ENCODE measurements around the gene NLRP11.
"Not testable (repeated sequence)": the region's sequence is repeated elsewhere in the genome, so short reads cannot be mapped to it uniquely, and the experiment has no call there.

NLRP11 gene

GRCh38 chr19:55781112-55781511 lies 50.7 kb downstream of the NLRP11 start:
- in situ Hi-C loops (cut with MboI; ENCODE audit: low sequenced_read_pairs) = no loop called here

GRCh38 chr19:55778331-55778730 lies 53.5 kb downstream of the NLRP11 start:
- in situ Hi-C loops (cut with MboI; ENCODE audit: low sequenced_read_pairs) = no loop called here

GRCh38 chr19:55777528-55777927 lies 54.3 kb downstream of the NLRP11 start:
- in situ Hi-C loops (cut with MboI; ENCODE audit: low sequenced_read_pairs) = no loop called here

GRCh38 chr19:55769632-55770031 lies 62.2 kb downstream of the NLRP11 start:
- in situ Hi-C loops (cut with MboI; ENCODE audit: low sequenced_read_pairs) = not testable (repeated sequence)

GRCh38 chr19:55768818-55769217 lies 63.0 kb downstream of the NLRP11 start, which contains the start of gene RFPL4AL1:
RFPL4AL1 (plus strand) TSS chr19:55769118; CDS start chr19:55771805, 2,687 bp downstream.
- in situ Hi-C loops (cut with MboI; ENCODE audit: low sequenced_read_pairs) = not testable (repeated sequence)

- in situ Hi-C loops (cut with MboI; ENCODE audit: low sequenced_read_pairs) = no loop called here
These were observed 65.3 kb downstream of the NLRP11 start for GRCh38 chr19:55766466-55766865.

GRCh38 chr19:55758797-55759196 lies 73.0 kb downstream of the NLRP11 start, which contains the start of gene RFPL4A:
RFPL4A (plus strand) TSS chr19:55759097; CDS start chr19:55761801, 2,704 bp downstream.
- in situ Hi-C loops (cut with MboI; ENCODE audit: low sequenced_read_pairs) = not testable (repeated sequence)

- in situ Hi-C loops (cut with MboI; ENCODE audit: low sequenced_read_pairs) = not testable (repeated sequence)
These were observed 75.0 kb downstream of the NLRP11 start for GRCh38 chr19:55756808-55757207.

- in situ Hi-C loops (cut with MboI; ENCODE audit: low sequenced_read_pairs) = no loop called here
These were observed 78.4 kb downstream of the NLRP11 start for GRCh38 chr19:55753401-55753800.

- in situ Hi-C loops (cut with MboI; ENCODE audit: low sequenced_read_pairs) = no loop called here
These were observed 81.1 kb downstream of the NLRP11 start for GRCh38 chr19:55750715-55751114.

- in situ Hi-C loops (cut with MboI; ENCODE audit: low sequenced_read_pairs) = no loop called here
These were observed 93.5 kb downstream of the NLRP11 start, which contains the start of gene NLRP9 for GRCh38 chr19:55738302-55738701. NLRP9 (minus strand) TSS chr19:55738402; CDS start chr19:55738374, 28 bp downstream.

Data from HL-60/S4 (cell line).